CD4-positive, alpha-beta T cell treated with Interleukin-12 subunit alpha and Interleukin-12 subunit beta, for 1 hour (primary cell): ENCODE measurements around the gene GINS2.

Experiments
- DNase-seq: peaks from one replicate; pipeline ENCODE4 v3.0.0-alpha.2; 2020

The GINS2 gene

DNA sequence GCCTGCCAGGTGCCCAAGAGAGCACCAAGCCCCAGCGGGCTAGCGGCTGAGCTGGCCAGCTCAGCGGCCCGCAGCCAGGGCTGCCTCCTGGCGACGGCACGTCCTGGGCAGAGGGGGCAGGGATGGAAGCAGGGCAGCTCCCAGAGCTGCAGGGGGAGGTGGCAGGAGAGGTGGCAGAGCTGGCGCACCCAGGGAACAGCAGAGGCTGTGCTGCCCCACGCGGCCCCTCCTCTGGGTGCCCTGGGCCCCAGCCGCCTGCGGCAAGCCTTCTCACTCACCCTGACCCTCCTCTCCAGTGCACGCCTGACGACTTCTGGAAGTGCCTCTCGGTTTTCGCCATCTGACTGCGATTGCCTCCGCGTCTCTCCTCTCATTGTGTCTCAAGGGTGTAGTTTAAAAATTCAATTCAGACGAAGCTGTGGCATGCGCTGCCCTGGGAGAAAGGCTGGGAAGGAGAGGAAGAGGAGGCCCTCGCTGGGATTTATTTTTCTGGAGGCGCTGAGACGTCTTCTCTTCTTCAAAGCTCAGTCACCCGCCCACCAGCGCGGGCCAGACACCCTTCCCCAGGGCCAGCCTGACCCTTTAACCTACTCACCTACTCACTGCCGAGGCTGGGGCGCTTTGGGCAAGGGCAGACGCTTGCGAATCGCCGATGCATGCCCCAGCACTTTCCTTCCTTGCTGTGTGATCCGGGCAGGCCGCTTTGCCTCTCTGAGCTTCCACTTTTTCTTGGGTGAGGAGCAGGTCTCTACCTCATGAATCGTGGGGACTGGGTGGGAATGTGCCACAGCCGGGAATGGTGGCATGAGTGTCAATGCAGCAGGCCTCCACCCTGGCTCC, 50.7 kb downstream of the GINS2 start:
- no peak for DNase-seq

DNA sequence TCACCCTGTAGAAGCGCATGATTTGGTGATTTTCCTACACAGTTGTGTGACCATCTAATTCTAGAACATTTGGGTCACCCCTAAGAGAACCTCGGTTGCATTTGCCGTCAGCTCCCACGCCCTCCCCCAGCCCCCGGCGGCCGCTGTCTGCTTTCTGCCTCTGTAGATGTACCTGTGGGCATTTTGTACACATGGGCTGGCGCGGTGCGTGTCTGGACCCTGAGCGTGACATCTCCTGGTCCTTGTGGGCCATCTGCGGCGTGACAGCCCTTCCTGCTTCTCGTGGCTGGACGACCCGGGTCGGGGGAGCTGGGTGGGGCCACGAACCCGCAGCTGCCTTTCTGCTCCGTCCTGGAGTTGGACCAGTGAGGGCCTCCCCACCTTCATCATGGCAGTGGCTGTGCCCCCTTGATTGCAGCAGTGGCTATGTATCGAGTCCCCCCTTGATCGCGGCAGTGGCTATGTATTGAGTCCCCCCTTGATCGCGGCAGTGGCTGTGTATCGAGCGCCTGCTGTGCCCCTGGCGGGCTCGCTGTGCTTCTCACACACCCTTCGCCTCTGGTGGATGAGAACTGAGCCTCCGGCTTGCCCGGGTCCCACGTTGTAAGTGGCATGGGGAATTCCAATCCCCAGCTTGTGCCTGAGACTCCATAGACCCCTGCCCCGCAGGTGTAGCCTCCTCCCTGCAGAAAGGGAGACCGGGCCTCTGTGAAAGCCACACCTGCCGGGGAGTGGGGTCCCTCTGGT, 51.5 kb downstream of the GINS2 start:
- DNase-seq, result no peak

DNA sequence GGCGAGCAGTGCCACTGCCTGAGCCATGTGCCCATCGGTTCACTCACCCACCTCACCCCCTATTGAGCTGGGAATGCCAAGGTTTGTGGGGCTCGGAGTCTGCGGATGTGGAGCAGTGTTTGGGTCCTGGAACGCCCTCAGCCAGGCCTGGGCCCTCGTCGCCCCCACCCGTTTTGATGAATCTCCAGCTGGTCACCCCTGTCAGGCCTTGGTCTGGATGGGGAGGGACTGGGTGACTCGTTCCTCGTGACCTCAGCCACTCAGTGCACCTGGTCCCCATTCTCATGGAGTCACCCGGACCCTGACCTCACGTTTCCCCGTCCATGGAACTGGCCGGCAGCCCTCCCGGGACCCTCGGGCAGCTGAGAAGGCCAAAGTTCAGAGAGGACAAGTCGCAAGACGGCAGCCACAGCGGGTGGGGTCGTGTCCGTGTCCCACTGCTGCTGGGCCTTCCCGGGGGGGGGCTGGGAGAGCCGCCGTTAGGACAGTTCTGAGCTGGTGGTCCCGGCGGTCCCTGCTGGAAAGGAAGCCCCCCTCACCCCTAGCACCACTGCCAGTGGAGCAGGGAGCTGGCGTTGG, 52.4 kb downstream of the GINS2 start:
- DNase-seq, result no peak

DNA sequence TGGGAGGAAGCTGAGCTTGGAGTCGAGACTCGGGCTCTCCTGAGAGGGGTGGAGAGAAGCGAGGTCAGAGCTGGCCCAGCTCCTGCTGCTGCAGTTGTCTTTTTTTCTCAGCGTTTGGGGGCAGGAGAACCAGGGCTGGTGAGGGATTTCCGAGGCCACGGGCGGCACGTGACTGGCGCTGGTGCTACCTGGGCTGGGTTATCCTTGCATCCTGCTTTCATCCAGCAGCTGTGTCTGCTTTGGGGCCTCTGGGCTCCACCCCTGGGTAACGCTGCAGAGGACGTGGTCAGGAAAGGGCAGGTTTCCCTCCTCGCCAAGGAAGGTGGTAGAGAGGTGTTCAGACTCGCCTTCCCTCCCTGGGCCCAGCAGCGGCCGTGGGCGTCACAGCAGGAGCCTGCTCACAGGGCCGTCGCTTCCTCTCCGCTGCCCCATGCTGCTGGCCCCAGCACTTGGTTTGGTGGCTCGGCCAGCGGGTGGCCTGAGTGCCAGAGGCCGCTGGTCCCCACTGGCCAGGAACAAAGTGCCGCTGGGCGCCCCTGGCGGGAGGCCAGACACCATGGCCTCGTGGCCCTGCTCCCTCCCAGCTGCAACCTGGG, 53.1 kb downstream of the GINS2 start:
- DNase-seq, result no peak

DNA sequence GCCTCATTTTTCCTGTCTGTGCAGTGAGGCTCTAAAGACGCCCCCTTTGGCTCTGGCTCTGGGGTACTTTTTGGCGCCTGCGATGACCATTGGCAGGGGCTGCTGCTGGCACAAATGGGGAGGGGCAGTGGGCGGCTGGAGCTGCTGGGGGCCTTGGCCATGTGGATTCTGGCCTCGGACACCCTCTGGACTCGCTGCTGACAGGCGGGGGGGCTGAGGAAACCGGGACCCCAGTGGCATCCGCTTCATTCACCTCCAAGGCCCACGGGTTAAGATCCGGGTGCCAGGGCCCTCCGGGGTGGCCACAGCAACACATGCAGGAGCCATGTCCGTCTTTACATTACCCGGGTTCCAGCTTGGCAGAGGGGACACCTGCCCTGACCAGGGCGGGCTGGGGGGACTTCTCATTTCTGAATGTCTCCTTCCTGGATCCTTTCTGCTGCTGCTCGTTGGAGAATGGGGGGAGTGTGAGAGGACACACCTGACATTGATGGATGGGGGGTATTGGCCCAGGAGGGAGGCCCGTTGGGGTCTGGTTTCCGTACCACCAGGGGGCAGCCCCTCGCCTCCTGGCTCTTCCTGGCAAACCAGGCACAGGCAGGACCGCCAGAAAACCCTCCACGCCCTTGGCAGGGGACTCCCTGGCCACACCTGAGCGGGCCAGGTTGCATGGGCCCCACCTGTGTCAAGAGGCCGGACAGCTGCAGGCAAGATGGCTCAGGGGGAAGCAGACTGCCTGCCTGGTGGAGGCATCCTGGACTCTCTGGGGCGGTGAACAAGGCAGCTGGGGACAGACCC, 53.8 kb downstream of the GINS2 start:
- no peak for DNase-seq

DNA sequence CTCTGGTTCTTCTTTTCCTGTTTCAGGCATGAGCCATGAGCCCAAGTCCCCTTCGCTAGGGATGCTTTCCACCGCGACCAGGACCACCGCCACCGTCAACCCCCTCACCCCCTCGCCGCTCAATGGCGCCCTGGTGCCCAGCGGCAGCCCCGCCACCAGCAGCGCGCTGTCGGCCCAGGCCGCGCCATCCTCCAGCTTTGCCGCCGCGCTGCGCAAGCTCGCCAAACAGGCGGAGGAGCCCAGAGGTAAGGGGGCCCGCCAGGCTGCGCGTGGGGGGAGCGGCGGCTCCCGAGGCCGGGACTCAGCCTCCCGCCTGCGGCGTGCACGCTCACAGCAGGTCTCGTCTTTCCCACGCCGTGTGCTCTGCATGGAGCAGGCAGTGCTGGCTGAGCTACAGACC, 54.9 kb downstream of the GINS2 start:
- no peak for DNase-seq

DNA sequence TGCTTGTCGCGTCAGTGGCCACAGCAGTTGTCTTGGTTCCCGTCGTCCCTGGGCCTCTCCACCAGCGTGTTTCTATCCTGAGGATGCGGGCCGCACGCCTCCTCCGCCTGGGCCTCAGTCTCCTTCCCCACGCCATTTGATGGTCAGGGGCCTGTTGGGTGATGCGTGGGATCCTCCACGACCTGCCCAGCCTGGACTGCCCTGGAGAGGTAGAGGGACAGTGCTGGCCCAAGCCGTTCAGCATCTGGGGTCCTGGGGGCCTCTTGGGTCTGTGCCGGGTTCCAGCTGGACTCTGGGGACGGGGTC, 55.4 kb downstream of the GINS2 start:
- DNase-seq, result no peak

DNA sequence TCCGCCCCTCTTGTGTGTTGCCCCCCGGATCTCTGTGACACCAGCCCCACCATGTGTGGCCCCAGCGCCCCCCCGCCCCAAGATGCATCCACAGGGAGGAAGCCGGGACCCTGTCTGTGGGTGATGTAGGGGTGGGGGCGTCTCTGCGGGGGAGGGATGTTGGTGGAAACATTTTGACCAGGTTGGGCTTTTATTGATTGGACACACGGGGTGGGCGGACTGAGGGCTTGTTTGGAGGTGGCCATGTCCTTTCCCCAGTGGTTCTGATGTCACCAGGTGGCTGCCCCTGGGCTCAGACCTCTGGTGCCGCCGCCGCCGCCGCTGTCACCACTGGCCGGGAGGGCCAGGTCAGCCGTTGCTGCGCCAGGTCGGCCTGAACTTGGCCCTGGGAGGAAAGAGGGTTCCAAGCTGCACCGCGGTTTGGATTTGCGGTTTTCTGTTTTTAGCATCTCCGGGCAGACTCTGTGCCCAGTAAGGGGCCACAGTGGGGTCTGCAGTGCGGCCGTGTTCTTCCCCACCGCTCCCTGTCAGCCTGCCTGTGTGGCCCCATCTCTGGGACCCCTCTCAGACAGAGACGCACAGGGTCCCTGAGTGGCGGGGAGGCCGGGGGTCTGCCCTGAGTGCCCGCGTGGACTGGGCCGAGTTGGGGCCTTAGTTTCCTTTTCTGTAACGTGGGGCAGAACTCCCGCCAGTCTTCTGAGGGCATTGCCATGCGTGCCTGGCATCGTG, 55.9 kb downstream of the GINS2 start:
- no peak for DNase-seq

DNA sequence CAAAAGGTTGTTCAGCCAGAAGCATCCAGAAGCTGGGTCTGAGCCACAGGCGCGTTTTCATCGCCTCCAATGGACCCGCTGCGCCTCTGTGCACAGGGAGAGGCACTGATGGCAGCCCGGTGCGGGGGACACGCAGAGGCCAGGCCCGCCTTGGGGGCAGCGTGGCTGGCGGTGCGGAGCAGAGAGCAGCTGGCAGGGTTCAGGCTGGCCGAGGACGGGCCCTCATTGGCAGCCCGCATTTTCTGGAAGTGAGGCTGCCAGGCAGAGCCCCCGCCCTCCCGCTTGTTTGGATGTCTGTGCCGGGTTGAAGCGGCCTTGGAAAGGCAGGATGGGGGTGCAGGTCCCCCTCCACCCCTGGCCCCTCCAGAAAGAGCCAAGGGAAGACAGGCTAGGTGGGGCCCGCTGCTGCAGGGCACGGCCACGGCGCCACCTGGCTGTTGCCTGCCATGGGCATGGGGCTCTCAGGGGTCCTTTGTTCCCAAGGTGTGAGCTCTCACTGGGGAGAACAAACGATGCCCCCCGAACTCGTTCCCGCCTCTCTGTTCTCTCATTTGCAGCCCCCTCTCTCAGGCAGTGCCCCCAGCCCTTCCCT, 56.9 kb downstream of the GINS2 start:
- no peak for DNase-seq

DNA sequence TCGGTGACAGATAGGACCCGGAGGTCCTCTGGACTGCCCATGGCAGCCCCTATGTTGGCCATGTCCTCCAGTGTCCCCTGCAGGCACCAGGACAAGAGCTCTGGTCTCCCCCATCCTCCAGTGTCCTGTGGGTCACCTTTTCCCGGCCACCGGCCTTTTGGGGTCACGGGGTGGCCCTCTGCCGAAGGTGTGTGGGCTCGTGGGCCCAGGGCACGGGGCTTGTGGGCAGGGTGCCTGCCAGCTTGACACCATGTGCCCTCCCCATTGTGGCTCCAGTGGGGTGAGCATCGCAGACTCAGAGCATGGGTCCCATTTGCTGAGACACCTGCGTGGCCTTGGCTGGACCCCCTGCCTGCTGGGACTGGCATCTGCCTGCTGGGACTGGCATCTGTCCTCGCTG, 57.5 kb downstream of the GINS2 start:
- DNase-seq, result no peak

DNA sequence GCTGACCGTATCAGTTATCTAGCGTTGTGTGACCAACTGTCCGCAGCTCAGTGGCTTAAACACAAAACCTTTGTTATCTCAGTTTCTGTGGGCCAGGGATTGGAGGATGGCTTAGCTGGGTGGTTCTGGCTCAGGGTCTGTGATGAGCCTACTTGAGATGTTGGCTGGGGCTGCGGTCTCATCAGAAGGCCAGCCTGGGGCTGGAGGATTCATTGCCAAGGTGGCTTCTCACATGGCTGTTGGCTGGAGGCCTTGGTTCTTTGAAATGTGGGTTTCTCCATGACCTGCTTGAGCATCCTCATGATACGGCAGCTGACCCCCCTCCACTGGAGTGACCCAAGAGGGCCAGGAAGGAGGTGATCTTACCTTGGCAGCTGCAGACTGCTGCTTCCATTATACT, 58.9 kb downstream of the GINS2 start:
- DNase-seq, result no peak

DNA sequence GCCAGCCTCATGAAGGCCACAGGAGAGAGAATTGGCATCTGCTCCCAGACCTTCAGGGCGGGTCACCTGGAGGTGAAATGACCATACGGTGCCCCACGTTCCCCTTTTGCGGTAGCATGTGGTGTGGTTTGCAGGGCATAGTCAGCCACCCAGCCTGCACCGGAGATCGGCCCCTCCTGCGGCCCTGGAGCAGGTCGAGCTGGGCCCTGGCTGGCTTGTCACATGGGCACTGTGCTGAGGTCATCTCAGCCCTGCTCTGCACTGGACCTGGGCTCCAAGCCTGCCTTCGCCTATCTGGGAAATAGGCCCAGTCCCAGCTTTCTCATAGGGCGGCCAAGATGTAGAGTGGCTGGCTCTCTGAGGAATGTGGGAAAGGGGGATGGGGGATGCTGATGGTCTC, 59.4 kb downstream of the GINS2 start:
- no peak for DNase-seq

DNA sequence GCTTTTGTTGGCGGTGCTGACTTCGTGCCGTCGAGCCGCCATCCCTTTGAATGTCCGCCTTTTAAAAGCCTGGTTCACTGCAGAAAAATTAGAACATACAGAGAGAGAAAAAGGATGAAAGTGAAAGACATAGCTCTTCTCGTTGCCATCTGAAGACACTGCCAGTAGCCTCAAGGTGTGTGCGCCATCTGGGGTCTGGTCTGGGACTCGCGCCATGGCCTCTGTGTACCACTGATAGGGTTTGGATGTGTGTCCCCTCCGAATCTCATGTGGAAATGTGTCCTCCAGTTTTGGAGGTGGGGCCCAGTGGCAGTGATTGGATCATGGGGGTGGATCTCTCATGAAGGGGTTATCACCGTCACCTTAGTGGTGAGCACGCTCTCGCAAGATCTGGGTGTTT, 60.1 kb downstream of the GINS2 start:
- DNase-seq, result no peak

DNA sequence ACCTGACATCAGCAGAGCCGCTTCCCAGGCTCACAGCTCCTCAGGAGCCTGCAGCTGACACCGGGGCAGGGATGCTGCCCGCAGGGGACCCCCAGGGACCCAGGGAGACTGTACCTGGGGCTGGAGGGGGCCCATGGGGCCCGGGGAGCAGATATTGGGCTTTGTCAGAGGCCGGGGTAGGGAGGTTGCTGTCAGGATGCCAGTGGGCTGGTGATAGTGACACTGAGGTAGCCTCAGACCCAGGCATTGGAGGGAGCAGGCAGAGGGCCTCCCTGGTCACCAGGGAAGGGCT, 60.5 kb downstream of the GINS2 start:
- DNase-seq, result no peak

DNA sequence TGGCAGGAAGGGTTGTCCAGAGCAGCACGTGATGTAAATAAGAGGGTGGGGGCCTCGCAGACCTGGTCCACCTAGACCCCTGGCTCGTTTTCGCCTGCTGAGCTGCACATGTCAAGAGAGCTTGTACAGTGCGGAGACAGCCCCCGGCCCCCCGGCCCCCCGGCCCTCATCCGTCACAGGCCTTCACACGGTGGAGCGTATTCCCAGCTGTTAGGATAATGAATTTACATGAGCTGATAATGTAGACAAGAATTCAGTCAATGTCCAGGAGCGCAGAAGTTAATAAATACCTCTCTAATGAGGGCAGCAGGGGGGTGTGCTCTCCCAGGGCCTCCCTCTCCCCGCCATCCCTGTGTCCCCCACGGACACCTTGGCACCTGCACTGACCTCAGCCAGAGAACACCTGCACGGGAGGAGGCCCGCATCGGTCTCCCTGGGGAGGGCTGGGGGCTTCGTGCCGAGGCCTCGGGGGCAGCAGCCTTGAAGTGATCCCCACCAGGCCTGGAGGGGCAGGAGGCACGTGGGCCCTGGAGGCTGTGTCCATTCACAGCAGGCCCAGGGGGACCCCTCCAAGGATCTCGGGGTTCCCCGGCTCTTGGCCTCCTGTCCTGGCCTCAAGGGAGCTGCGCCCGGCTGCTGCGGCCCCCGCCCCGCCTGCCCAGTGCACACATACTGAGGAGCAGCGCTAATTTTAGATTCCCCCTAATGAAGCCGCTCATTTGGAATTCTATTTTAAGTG, 61.1 kb downstream of the GINS2 start:
- DNase-seq, result no peak

DNA sequence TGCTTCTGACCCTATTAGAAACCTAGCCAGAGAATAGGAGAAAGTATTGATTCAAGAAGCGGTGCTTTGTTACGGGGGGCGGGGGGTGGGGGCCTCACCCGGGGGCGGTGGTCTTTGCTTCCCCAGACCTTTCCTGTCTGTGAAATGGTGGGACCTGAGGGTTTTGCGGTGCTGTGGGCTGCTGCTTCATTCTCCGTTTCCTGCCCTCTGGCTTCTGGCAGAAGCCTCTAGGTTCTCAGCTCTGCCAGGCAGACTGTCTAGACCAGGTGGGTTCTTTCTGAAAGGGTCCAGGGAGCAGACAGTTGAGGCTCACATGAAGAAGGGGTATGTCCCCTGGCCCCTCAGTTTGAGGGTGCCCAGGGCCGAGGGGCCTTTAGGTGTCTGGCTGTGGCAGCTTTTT, 61.7 kb downstream of the GINS2 start:
- no peak for DNase-seq
